Measurements from ENCODE around the gene POMT2. TPM values are rescaled to one million over a fixed set of nuclear protein-coding genes. Genes with fewer than 3 reads are reported as not detected.

Gene POMT2
- total and polyA plus RNA-seq, 2 donors (not counting 3 experiments of a cell fraction or from before 2014, with no cell fraction given): 19.5 to 48.2 TPM

DNA sequence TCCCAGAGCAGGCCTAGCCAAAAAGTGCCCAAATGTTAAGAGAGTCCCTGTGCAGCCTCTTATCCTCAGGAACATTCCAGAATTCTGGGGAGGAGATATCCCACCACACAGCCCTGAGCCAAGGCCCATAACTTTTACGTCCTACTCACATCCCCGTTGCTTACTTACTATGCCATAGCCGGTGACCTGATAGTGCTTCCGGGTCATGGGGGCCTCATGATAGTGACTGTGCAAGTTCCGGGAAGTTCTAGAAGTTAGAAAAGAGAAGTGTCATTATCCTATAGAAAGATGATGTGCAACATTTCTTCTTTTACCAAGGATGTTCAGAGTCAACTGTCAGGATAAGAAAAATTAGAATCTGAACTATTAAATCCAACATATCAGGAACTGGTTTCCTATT lies 34.1 kb downstream of the POMT2 start:
- H3K4me2 ChIP-seq (ENCODE audit: insufficient read depth, low read length): no peak overlapping the region
- ChIA-PET CTCF (interaction anchor here (1.9 kb wide), 1 partner anchor 29 kb away, joined by 12 read pairs; no protein-coding TSS in a partner anchor), POLR2A (no interaction called here)
- no TSS peak for BruUV-seq (replicated peaks)
- no peak for DNase-seq (ENCODE audit: low read depth, low spot score)
- no peaks in the 10 kb centered on the region for H3K9me1 ChIP-seq (replicated peaks; ENCODE audit: control insufficient read depth, extremely low read depth, insufficient read depth, low read length)
- H3K79me2 ChIP-seq (ENCODE audit: control insufficient read depth, insufficient read depth, low read length): no peaks in the 10 kb centered on the region
- no peak overlapping the region for H2AFZ ChIP-seq (ENCODE audit: low read depth, low read length)
- FAIRE-seq: no peak
- H4K20me1 ChIP-seq (replicated peaks; ENCODE audit: control insufficient read depth, extremely low read depth, insufficient read depth, low read length): no peaks in the 10 kb centered on the region
- no peaks in the 10 kb centered on the region for H3K4me1 ChIP-seq (ENCODE audit: control insufficient read depth, extremely low read depth, insufficient read depth, low read length)
- no peak overlapping the region for H3K4me3 ChIP-seq (replicated peaks in 1 of 3; ENCODE audit: insufficient read depth in 1 of 3, low read depth in 1 of 3, low read length in 3 of 3)
- TF ChIP-seq, protein P1, sequence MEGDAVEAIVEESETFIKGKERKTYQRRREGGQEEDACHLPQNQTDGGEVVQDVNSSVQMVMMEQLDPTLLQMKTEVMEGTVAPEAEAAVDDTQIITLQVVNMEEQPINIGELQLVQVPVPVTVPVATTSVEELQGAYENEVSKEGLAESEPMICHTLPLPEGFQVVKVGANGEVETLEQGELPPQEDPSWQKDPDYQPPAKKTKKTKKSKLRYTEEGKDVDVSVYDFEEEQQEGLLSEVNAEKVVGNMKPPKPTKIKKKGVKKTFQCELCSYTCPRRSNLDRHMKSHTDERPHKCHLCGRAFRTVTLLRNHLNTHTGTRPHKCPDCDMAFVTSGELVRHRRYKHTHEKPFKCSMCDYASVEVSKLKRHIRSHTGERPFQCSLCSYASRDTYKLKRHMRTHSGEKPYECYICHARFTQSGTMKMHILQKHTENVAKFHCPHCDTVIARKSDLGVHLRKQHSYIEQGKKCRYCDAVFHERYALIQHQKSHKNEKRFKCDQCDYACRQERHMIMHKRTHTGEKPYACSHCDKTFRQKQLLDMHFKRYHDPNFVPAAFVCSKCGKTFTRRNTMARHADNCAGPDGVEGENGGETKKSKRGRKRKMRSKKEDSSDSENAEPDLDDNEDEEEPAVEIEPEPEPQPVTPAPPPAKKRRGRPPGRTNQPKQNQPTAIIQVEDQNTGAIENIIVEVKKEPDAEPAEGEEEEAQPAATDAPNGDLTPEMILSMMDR (IDR thresholded peaks at IDR 0.05; ENCODE audit: extremely low read depth in 1 of 2, insufficient read depth in 1 of 2, low read depth in 1 of 2, low read length in 2 of 2): no peak
- TF ChIP-seq JUN (IDR thresholded peaks at IDR 0.05; ENCODE audit: borderline replicate concordance, insufficient read depth, insufficient read length, low read depth): no peak
- TF ChIP-seq POLR2A (IDR thresholded peaks at IDR 0.05; ENCODE audit: low read depth, low read length): no peak
- TF ChIP-seq FOS (IDR thresholded peaks at IDR 0.05; ENCODE audit: borderline replicate concordance, insufficient read depth, low read length): no peak
- no peak for TF ChIP-seq POLR2AphosphoS5 (IDR thresholded peaks at IDR 0.05; ENCODE audit: insufficient read depth, low read depth, low read length)
- TF ChIP-seq GATA2 (IDR thresholded peaks at IDR 0.05; ENCODE audit: insufficient read depth, insufficient read length, low read depth, low read length): no peak
- no peak for TF ChIP-seq EZH2 (IDR thresholded peaks at IDR 0.05; ENCODE audit: borderline replicate concordance, low read depth, low read length, severe bottlenecking)
- TF ChIP-seq, protein P2, sequence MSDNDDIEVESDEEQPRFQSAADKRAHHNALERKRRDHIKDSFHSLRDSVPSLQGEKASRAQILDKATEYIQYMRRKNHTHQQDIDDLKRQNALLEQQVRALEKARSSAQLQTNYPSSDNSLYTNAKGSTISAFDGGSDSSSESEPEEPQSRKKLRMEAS (IDR thresholded peaks at IDR 0.05; ENCODE audit: insufficient read depth, insufficient read length): no peak
- TF ChIP-seq MYC (IDR thresholded peaks at IDR 0.05; ENCODE audit: low read depth, low read length): no peak
- dilution Hi-C loops (cut with MboI; ENCODE audit: extremely low pct_ligation_motif_present, low sequenced_read_pairs) (no loop called here), intact Hi-C loops (cut with micrococcal nuclease) (no loop called here)
- H3K9ac ChIP-seq (replicated peaks; ENCODE audit: extremely low read depth, insufficient read depth, low read length): no peak overlapping the region
- peaks cover 7 to 15% of the 10 kb centered on the region in 2 experiments for H3K36me3 ChIP-seq (ENCODE audit: control insufficient read depth in 2 of 2, extremely low read depth in 1 of 2, insufficient read depth in 2 of 2, low read length in 2 of 2)
- no peaks in the 10 kb centered on the region for H3K9me3 ChIP-seq (replicated peaks; ENCODE audit: control insufficient read depth, insufficient read depth, low read length)
- no peaks in the 10 kb centered on the region for H3K27me3 ChIP-seq (ENCODE audit: control insufficient read depth in 2 of 2, insufficient read depth in 2 of 2, low read length in 2 of 2)
- no peak overlapping the region for H3K27ac ChIP-seq (ENCODE audit: insufficient read depth, low read depth, low read length)
